Activated T-helper 17 cell treated with anti-CD3 and anti-CD28 coated beads, Interleukin-2, amount 50 U/mL, for 72 hours (primary cell): ENCODE results near the gene FCAMR. TPM values are rescaled to one million over a fixed set of nuclear protein-coding genes. Genes with fewer than 3 reads are reported as not detected.

Source experiments
- ATAC-seq: fragments of 150-1000 bp; cut with Tn5 transposase; replicated peaks from 2 replicates; pipeline ENCODE4 v1.10.0; 2021; ENCODE audit warnings: mild to moderate bottlenecking, moderate library complexity
- H3K27ac Mint-ChIP-seq: one replicate; pipeline ENCODE4 v1.8.0; 2022; ENCODE audit warnings: mixed read lengths
- H3K27me3 Mint-ChIP-seq: one replicate; pipeline ENCODE4 v1.8.0; 2022; ENCODE audit warnings: mixed read lengths
- H3K36me3 Mint-ChIP-seq: one replicate; pipeline ENCODE4 v1.8.0; 2022; ENCODE audit warnings: low read depth, mild to moderate bottlenecking, mixed read lengths
- H3K4me1 Mint-ChIP-seq: one replicate; pipeline ENCODE4 v1.8.0; 2022; ENCODE audit warnings: mixed read lengths
- H3K4me3 Mint-ChIP-seq: one replicate; pipeline ENCODE4 v1.8.0; 2022; ENCODE audit warnings: mild to moderate bottlenecking, mixed read lengths
- H3K9me3 Mint-ChIP-seq: one replicate; pipeline ENCODE4 v1.8.0; 2022; ENCODE audit warnings: mixed read lengths
- total RNA-seq, 2 donors: library from RNA; stranded (reverse); gene quantifications; one replicate each; pipeline ENCODE4 v1.2.3, GENCODE V29; 2022

FCAMR gene
- total RNA-seq, 2 donors from 2014 or later, result not detected

- no peak for ATAC-seq
- H3K9me3 Mint-ChIP-seq, result no peaks in the 10 kb centered on the region
- H3K36me3 Mint-ChIP-seq, result no peaks in the 10 kb centered on the region
- no peak overlapping the region for H3K27ac Mint-ChIP-seq
- peaks cover 4% of the 10 kb centered on the region for H3K27me3 Mint-ChIP-seq
- no peaks in the 10 kb centered on the region for H3K4me1 Mint-ChIP-seq
- no peak overlapping the region for H3K4me3 Mint-ChIP-seq
Measured at GRCh38 chr1:206978259-206978658, 8.0 kb upstream of the FCAMR start.

GRCh38 chr1:206975306-206975705 lies 5.0 kb upstream of the FCAMR start:
- Mint-ChIP-seq H3K4me1 (no peaks in the 10 kb centered on the region), H3K27me3 (peaks cover 10% of the 10 kb centered on the region), H3K4me3 (no peak overlapping the region), H3K9me3 (no peaks in the 10 kb centered on the region), H3K36me3 (no peaks in the 10 kb centered on the region), H3K27ac (no peak overlapping the region)
- ATAC-seq, result no peak

DNA sequence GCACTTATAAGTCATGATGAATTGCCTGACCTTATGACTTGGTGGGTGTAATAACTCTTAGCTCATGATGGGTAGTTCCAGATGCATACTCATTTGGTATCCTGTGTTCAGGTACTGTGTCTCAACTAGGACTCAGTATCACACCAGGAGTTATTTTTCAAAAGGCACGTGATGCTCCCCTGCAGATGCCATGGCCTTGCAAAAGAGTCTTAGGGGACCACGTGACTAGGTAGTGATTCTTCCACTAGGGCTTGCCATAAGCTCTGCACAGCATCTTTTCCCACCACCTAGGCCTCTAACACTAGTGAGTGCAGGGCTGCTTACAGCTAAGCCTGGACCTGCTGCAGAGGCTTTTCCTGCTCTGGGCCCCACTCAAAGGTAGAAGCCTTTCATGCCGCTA lies 3.9 kb upstream of the FCAMR start:
- ATAC-seq, result no peak
- H3K9me3 Mint-ChIP-seq, result no peaks in the 10 kb centered on the region
- no peaks in the 10 kb centered on the region for H3K4me1 Mint-ChIP-seq
- H3K27me3 Mint-ChIP-seq, result peaks cover 14% of the 10 kb centered on the region
- no peak overlapping the region for H3K4me3 Mint-ChIP-seq
- H3K27ac Mint-ChIP-seq, result no peak overlapping the region
- H3K36me3 Mint-ChIP-seq, result no peaks in the 10 kb centered on the region

DNA sequence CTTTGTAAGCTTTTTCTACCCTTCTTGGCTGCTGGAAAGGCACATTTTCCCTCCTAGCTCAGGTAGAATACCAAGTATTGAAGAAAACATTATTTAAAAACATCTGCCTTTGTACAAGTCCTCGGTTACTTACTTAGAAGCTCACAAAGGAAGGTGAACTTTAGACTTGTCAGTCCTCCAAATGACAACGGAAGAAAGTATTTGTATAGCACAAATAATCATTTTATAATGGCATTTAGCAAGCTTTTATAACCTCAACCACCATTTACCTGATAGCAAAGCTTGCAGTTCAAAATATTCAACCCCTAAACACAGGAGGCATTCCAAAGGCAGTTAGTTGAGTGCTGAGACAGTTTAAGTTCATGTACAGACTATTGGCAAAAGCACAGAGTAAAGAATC lies 2.5 kb upstream of the FCAMR start:
- no peaks in the 10 kb centered on the region for H3K9me3 Mint-ChIP-seq
- peaks cover 3% of the 10 kb centered on the region for H3K4me1 Mint-ChIP-seq
- no peak overlapping the region for H3K27ac Mint-ChIP-seq
- ATAC-seq, result no peak
- no peaks in the 10 kb centered on the region for H3K36me3 Mint-ChIP-seq
- H3K27me3 Mint-ChIP-seq, result peaks cover 14% of the 10 kb centered on the region
- H3K4me3 Mint-ChIP-seq, result no peak overlapping the region

GRCh38 chr1:206971029-206971655 lies 882 bp upstream of the FCAMR start:
- H3K4me1 Mint-ChIP-seq, result peaks cover 10% of the 10 kb centered on the region

DNA sequence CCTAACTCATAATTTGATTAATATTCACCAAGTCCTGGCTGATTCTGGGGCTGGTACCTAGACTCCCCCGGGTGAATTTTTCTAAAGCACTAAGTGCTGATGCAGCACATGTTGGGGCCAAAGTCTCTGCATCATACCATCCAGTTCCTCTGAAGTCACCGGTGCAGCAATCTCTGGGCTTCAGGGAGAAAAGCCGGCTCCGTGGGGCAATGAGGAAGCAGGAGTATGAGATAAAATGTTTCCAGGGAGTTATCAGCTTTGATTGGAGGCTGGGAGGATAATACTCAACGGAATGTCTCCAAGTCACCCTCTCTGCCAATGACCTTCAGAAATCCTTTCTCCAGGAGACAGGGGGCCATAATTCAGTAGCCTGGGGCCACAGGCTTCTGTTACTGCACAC lies 1.2 kb downstream of the FCAMR start:
- Mint-ChIP-seq H3K27me3 (peaks cover 14% of the 10 kb centered on the region), H3K4me3 (no peak overlapping the region), H3K27ac (no peak overlapping the region), H3K36me3 (no peaks in the 10 kb centered on the region), H3K4me1 (peaks cover 10% of the 10 kb centered on the region), H3K9me3 (no peaks in the 10 kb centered on the region)
- ATAC-seq, result no peak

More at GRCh38 chr1:206971029-206971655, 882 bp upstream of the FCAMR start:
- Mint-ChIP-seq H3K9me3 (no peaks in the 10 kb centered on the region), H3K27ac (no peak overlapping the region), H3K27me3 (peaks cover 14% of the 10 kb centered on the region), H3K4me3 (no peak overlapping the region), H3K36me3 (no peaks in the 10 kb centered on the region)
- ATAC-seq, result no peak

GRCh38 chr1:206967096-206967849 lies 3.0 kb downstream of the FCAMR start:
- peak overlapping the region; percentile 31 for H3K27ac Mint-ChIP-seq
- peak; percentile 73 for ATAC-seq
- peak overlapping the region; percentile 26 for H3K4me3 Mint-ChIP-seq
- peaks cover 13% of the 10 kb centered on the region for H3K4me1 Mint-ChIP-seq
- H3K9me3 Mint-ChIP-seq, result no peaks in the 10 kb centered on the region
- peaks cover 14% of the 10 kb centered on the region for H3K27me3 Mint-ChIP-seq
- H3K36me3 Mint-ChIP-seq, result no peaks in the 10 kb centered on the region

- no peak for ATAC-seq
- Mint-ChIP-seq H3K4me1 (peaks cover 17% of the 10 kb centered on the region), H3K36me3 (no peaks in the 10 kb centered on the region), H3K9me3 (no peaks in the 10 kb centered on the region), H3K27me3 (peaks cover 6% of the 10 kb centered on the region), H3K27ac (no peak overlapping the region), H3K4me3 (no peak overlapping the region)
Measured at GRCh38 chr1:206965781-206966180, 4.5 kb downstream of the FCAMR start.

GRCh38 chr1:206963740-206964139 lies 6.5 kb downstream of the FCAMR start:
- H3K4me1 Mint-ChIP-seq, result peaks cover 17% of the 10 kb centered on the region
- no peak overlapping the region for H3K4me3 Mint-ChIP-seq
- no peak for ATAC-seq
- no peaks in the 10 kb centered on the region for H3K9me3 Mint-ChIP-seq
- H3K36me3 Mint-ChIP-seq, result no peaks in the 10 kb centered on the region
- no peaks in the 10 kb centered on the region for H3K27me3 Mint-ChIP-seq
- H3K27ac Mint-ChIP-seq, result no peak overlapping the region

DNA sequence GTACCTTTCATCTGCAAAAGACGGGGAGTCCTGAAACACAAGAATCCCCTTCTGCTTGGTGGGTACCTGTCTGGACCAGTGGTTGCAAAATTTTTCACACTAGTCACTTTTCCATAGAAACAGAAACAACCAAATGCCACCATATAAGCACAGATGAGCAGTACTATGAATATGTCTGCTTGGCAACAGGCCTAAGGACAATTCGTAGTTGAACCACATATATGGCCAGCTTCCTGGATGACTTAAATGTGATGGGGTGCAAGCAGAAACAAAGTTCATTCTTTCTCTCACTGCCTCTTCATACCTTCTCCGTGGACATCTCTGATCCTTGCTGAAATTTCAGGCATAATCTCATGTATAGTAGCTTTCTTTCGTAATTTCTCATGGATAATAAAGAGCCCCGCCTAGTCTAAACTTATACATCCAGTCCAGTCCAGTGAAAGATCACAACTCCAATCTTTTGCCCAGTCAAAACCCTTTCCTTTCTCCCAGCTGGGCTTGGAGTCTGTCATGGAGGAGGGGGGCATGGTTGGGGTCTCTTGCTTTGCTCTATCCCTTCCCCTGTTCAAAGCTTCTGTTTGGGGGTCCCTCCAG lies 7.0 kb downstream of the FCAMR start:
- Mint-ChIP-seq H3K9me3 (no peaks in the 10 kb centered on the region), H3K36me3 (no peaks in the 10 kb centered on the region), H3K27me3 (no peaks in the 10 kb centered on the region), H3K27ac (no peak overlapping the region), H3K4me1 (peaks cover 17% of the 10 kb centered on the region), H3K4me3 (no peak overlapping the region)
- no peak for ATAC-seq

DNA sequence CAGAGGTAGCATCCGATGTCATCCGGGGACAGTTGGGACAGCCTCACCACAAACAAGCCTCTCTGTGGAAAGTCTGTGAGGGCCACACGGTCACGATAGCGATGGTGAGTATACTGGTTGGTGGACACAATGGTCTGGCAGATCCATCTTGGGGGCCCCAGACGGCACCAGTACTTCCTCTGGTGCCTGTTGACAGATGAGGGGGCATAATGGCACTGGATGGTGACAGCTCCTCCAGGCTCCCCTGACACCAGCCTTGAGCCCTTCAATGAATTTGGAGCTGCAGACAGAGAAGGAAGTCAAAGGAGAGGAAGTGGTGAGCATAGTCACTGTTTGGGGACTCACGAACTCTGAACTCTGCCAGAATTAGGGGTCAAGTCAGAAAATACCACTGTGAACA lies 8.0 kb downstream of the FCAMR start:
- Mint-ChIP-seq H3K27me3 (no peaks in the 10 kb centered on the region), H3K9me3 (no peaks in the 10 kb centered on the region), H3K36me3 (no peaks in the 10 kb centered on the region), H3K27ac (peak overlapping the region; percentile 77), H3K4me1 (peaks cover 10% of the 10 kb centered on the region), H3K4me3 (no peak overlapping the region)
- no peak for ATAC-seq

DNA sequence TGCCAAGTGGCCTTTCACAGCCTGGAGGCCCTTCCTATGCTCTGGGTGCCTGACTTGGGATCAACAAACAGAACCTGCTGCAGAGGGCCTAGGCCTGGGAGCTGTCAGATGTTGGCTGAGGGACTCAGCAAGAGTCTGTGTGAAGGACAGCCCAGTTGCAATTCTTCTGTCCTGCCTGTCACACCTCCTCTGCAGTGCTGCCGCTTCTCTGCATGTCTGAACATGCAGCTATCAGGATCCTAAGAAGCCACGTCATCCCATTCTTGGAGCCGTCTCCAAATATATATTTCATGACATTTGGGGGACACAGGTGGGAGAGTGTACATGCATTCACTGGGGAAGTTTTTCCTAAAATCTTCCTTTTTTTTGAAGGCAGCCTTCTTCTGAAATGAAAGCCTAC lies 8.6 kb downstream of the FCAMR start:
- no peaks in the 10 kb centered on the region for H3K9me3 Mint-ChIP-seq
- no peak overlapping the region for H3K27ac Mint-ChIP-seq

DNA sequence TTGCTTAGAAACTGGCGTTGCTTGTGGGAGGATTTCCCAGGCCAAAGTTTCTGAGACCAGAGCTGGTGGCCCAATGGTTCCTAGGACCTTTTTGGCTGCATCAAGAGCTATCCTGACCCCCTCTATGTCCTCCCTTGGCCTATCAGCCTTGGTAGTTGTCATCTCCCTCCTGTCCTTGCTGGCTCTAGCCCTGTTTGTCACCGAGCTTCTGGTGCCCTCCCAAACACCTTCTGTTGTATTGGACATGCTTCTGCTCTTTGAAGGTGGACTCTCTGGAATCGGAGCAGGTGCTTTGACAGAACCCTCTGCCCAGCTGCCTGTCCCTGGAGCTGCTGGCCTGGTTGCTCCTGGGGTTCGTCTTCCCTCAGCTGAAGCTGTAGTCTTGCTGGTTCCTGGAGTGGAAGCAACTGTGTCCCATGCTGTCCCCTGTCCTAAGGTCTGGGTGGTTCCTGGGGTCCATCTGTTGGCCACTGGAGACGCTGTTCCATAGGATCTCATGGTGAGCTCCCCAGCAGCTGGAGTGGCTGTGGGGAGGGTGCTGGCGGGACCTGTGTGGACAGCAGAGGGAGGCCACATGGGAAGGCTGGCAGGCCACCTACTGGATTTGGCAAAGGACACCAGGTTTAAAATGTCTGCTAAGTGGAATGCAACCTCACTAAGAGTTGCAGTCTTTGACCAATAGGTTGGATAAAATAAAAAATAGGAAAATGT lies 9.4 kb downstream of the FCAMR start:
- ATAC-seq, result no peak
- no peaks in the 10 kb centered on the region for H3K36me3 Mint-ChIP-seq
- H3K4me1 Mint-ChIP-seq, result peaks cover 7% of the 10 kb centered on the region
- no peak overlapping the region for H3K4me3 Mint-ChIP-seq
- no peaks in the 10 kb centered on the region for H3K9me3 Mint-ChIP-seq
- H3K27me3 Mint-ChIP-seq, result no peaks in the 10 kb centered on the region
- H3K27ac Mint-ChIP-seq, result no peak overlapping the region

More for the DNA sequence above, 8.6 kb downstream of the FCAMR start:
- H3K4me3 Mint-ChIP-seq, result no peak overlapping the region
- no peaks in the 10 kb centered on the region for H3K36me3 Mint-ChIP-seq
- H3K4me1 Mint-ChIP-seq, result peaks cover 7% of the 10 kb centered on the region
- no peaks in the 10 kb centered on the region for H3K27me3 Mint-ChIP-seq
- no peak for ATAC-seq

- Mint-ChIP-seq H3K27ac (no peak overlapping the region), H3K27me3 (peaks cover 3% of the 10 kb centered on the region), H3K36me3 (no peaks in the 10 kb centered on the region), H3K4me1 (peaks cover 19% of the 10 kb centered on the region), H3K4me3 (no peak overlapping the region), H3K9me3 (no peaks in the 10 kb centered on the region)
- ATAC-seq, result no peak
Measured at GRCh38 chr1:206958144-206958543, 12.1 kb downstream of the FCAMR start.
